Measurements from ENCODE around the gene FBXO27.
"Not testable (repeated sequence)": the region's sequence is repeated elsewhere in the genome, so short reads cannot be mapped to it uniquely, and the experiment has no call there.

DNA sequence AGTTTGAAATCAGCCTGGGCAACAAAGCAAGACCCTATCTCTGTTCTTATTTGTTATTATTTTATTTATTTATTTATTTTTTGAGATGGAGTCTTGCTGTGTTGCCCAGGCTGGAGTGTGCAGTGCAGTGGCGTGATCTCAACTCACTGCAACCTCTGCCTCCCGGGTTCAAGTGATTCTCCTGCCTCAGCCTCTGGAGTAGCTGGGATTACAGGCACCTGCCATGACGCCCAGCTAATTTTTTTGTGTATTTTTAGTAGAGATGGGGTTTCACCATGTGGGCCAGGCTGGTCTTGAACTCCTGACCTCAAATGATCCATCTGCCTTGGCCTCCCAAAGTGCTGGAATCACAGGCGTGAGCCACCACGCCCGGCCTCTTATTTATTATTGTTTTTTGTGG is 44.6 kb downstream of the FBXO27 start:
- TF ChIP-seq CTCF (conservative IDR thresholded peaks at IDR 0.05); EZH2 (IDR thresholded peaks at IDR 0.05; ENCODE audit: low read depth): not testable (repeated sequence)

All from PC-9 (cell line).